BLaER1 treated with 17β-estradiol and CSF1 and Interleukin-3, amounts not matched to agents 10 nM and 100 nM (cell line): Measurements from ENCODE around the gene GSTM3.
"Not testable (repeated sequence)": the region's sequence is repeated elsewhere in the genome, so short reads cannot be mapped to it uniquely, and the experiment has no call there.

Source experiments
- H3K27ac ChIP-seq, 11 experiments: shearing (Covaris generic); formaldehyde crosslinking; 2 replicates each; pipeline ENCODE4 v1.8.1; 2022
- H3K27me3 ChIP-seq, 11 experiments: shearing (Covaris generic); formaldehyde crosslinking; 2 replicates each; pipeline ENCODE4 v1.8.1; 2022
- H3K36me3 ChIP-seq, 11 experiments: shearing (Covaris generic); formaldehyde crosslinking; 2 replicates each; pipeline ENCODE4 v1.8.1; 2022
- H3K4me1 ChIP-seq, 10 experiments: shearing (Covaris generic); formaldehyde crosslinking; 2 replicates each; pipeline ENCODE4 v1.8.1; 2022
- H3K4me2 ChIP-seq, 11 experiments: shearing (Covaris generic); formaldehyde crosslinking; 2 replicates each; pipeline ENCODE4 v1.8.1; 2022
- H3K4me3 ChIP-seq, 10 experiments: shearing (Covaris generic); formaldehyde crosslinking; 2 replicates each; pipeline ENCODE4 v1.8.1; 2022
- H3K9ac ChIP-seq, 11 experiments: shearing (Covaris generic); formaldehyde crosslinking; 2 replicates each; pipeline ENCODE4 v1.8.1; 2022
- H3K9me3 ChIP-seq, 11 experiments: shearing (Covaris generic); formaldehyde crosslinking; replicated peaks in 1 of 11; 2 replicates each; pipeline ENCODE4 v1.8.1; 2022
- H4K20me1 ChIP-seq, 11 experiments: shearing (Covaris generic); formaldehyde crosslinking; 2 replicates each; pipeline ENCODE4 v1.8.1; 2022
- Cebpa-rat ChIP-seq, 11 experiments: shearing (Covaris generic); IDR thresholded peaks; 2 replicates each; pipeline ENCODE4 v1.8.1; 2022

The GSTM3 gene

DNA sequence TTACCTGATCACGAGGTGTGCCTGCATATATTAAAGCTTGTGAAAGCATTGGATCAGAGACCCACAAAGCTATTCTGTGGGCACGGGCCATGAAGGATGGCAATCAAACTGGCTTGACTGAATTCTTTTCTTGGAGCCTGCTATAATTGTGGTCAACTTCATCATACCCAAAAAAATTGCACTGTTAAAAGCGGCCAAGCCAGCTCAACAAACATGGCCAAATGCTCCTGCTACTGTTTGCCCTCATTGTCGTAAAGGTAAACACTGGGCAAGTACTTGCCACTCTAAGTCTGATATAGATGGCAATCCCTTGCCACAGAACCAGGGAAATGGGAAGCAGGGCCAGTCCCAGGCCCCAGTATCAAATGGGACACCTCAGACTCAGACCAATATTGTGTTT, 35.4 kb downstream of the GSTM3 start:
- Histone ChIP-seq H3K9me3 (peaks cover 49 to 76% (median 58%) of the 10 kb centered on the region in 11 experiments), H3K4me3 (no peak overlapping the region), H3K4me2 (no peak overlapping the region), H3K27me3 (no peaks in the 10 kb centered on the region), H4K20me1 (no peaks in the 10 kb centered on the region), H3K27ac (no peak overlapping the region), H3K4me1 (no peaks in the 10 kb centered on the region), H3K9ac (no peak overlapping the region), H3K36me3 (peaks cover 0 to 12% (median 4%) of the 10 kb centered on the region in 11 experiments; a peak in 5 of 22 replicates)
- no peak for TF ChIP-seq Cebpa-rat (IDR thresholded peaks at IDR 0.05)

DNA sequence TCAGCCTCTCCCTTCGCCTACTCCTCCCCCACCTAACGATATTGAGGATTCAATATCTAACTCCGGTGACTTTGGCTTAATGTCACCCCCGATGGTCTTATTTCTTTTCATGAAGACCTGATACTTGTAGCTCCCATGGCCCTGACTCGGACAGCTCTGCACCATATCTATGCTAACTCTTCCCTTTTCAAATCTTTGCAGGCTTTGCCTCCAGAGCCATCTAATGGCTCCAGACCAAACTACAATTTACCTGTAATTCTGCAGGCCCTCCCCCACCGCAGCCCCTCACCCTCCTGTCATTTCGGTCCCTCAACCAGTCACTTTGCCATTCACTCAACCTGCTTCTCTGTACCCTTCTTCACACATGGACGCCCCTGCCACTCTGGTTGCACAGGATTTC, 36.7 kb downstream of the GSTM3 start:
- Histone ChIP-seq H3K27me3 (no peaks in the 10 kb centered on the region), H3K4me1 (no peaks in the 10 kb centered on the region), H3K9ac (no peak overlapping the region), H3K4me2 (no peak overlapping the region), H3K4me3 (no peak overlapping the region), H3K9me3 (peaks cover 42 to 64% (median 46%) of the 10 kb centered on the region in 11 experiments), H3K36me3 (peaks cover 0 to 10% (median 4%) of the 10 kb centered on the region in 11 experiments; a peak in 5 of 22 replicates), H4K20me1 (no peaks in the 10 kb centered on the region), H3K27ac (no peak overlapping the region)
- TF ChIP-seq Cebpa-rat (IDR thresholded peaks at IDR 0.05) = no peak

DNA sequence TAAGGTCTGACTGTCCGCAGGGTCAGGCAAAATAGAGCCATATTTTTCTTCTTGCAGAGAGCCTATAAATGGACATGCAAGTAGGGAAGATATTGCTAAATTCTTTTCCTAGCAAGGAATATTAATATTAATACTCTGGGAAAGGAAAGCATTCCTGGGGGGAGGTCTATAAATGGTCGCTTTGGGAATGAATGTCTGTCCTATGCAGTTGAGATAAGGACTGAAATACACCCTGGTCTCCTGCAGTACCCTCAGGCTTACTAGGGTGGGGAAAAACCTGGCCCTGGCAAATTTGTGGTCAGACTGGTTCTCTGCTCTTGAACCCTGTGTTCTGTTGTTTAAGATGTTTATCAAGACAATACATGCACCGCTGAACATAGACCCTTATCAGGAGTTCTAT, 37.9 kb downstream of the GSTM3 start:
- H4K20me1 ChIP-seq, H3K27ac ChIP-seq, H3K4me1 ChIP-seq, H3K9ac ChIP-seq, H3K4me3 ChIP-seq, H3K27me3 ChIP-seq, H3K36me3 ChIP-seq, H3K4me2 ChIP-seq: not testable (repeated sequence)
- peaks cover 29 to 52% (median 34%) of the 10 kb centered on the region in 11 experiments for H3K9me3 ChIP-seq

DNA sequence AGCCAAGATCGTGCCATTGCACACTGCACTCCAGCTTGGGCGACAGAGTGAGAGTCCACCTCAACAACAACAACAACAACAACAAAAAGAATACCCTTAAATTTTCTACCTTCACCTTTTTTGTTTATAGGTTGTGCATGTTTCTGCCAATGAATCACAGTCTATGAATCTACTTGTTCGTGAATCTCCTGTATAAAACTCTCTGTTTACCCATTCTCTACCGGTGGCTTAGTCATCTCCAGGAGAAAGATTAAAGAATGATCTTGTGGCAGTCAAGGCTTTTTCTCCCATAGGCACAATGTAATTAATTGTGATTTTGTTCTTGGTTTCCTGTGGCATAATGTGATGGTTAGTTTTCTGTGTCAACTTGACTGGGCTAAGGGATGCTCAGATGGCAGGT, 43.0 kb downstream of the GSTM3 start:
- not testable (repeated sequence) for H3K9me3 ChIP-seq, H3K4me1 ChIP-seq, H3K27ac ChIP-seq, H3K4me2 ChIP-seq, H3K4me3 ChIP-seq, H3K27me3 ChIP-seq, H4K20me1 ChIP-seq, H3K9ac ChIP-seq
- peaks cover 0 to 17% (median 9%) of the 10 kb centered on the region in 11 experiments; a peak in 12 of 22 replicates for H3K36me3 ChIP-seq

DNA sequence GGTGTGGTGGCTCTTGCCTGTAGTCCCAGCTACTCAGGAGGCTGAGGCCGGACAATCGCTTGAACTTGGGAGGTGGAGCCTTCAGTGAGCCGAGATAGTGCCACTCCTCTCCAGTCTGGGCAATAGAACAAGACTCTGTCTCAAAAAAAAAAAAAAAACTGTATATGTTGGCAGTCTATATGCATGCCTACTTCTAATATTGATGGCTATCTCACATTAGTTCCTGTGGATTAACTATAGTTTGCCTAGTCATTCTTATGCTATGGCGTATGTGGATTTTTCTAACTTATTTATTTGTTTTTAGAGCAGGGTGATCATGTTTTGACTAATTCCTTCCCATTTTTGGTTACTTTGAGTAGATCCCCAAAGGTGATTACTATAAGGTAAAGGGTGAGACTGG, 43.8 kb downstream of the GSTM3 start:
- Histone ChIP-seq H3K9me3 (no peaks in the 10 kb centered on the region), H3K36me3 (peaks cover 0 to 19% (median 10%) of the 10 kb centered on the region in 11 experiments; a peak in 13 of 22 replicates), H3K4me2 (no peak overlapping the region), H3K27me3 (no peaks in the 10 kb centered on the region), H3K27ac (no peak overlapping the region), H4K20me1 (no peaks in the 10 kb centered on the region), H3K4me1 (no peaks in the 10 kb centered on the region), H3K4me3 (no peak overlapping the region), H3K9ac (no peak overlapping the region)
- no peak for TF ChIP-seq Cebpa-rat (IDR thresholded peaks at IDR 0.05)

DNA sequence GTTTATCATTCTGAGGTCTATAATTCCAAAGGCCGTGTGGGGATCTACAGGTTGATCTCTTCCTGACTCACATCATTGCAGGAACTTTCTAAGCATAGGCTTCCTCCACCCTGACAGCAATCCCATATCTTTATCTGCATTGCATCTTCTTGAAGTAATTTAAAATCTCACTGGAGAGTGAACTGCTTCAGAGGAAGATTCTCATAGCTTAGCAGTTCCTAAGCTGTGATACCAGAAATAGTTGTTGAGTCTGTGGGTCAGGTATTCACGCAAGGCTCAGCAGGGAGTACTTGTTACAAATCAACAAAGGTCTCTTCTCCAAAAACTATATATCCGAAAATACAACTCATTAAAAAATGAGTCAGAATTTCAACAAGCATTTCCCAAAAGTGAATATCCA, 45.7 kb downstream of the GSTM3 start:
- H3K9me3 ChIP-seq, H3K4me1 ChIP-seq, H3K9ac ChIP-seq, H4K20me1 ChIP-seq, H3K27me3 ChIP-seq, H3K4me2 ChIP-seq, H3K27ac ChIP-seq, H3K4me3 ChIP-seq: not testable (repeated sequence)
- H3K36me3 ChIP-seq = peaks cover 6 to 37% (median 23%) of the 10 kb centered on the region in 11 experiments; a peak in 17 of 22 replicates

DNA sequence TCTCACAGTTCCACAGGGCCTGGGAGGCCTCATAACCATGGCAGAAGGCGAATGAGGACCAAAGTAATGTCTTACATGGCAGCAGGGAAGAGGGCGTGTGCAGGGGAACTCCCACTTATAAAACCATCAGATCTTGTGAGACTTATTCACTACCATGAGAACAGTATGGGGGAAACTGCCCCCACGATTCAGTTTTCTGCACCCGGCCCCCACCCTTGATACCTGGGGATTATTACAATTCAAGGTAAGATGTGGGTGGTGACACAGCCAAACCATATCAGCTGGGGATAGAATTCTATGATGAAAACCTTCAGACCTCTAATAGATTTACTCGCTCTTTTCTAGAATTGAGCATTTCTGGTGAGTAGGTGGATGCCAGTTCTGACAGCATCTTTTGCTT, 46.4 kb downstream of the GSTM3 start:
- not testable (repeated sequence) for H3K4me3 ChIP-seq, H3K27ac ChIP-seq, H4K20me1 ChIP-seq, H3K9ac ChIP-seq, H3K4me1 ChIP-seq, H3K9me3 ChIP-seq, H3K27me3 ChIP-seq, H3K4me2 ChIP-seq
- peaks cover 9 to 45% (median 31%) of the 10 kb centered on the region in 11 experiments; a peak in 17 of 22 replicates for H3K36me3 ChIP-seq

DNA sequence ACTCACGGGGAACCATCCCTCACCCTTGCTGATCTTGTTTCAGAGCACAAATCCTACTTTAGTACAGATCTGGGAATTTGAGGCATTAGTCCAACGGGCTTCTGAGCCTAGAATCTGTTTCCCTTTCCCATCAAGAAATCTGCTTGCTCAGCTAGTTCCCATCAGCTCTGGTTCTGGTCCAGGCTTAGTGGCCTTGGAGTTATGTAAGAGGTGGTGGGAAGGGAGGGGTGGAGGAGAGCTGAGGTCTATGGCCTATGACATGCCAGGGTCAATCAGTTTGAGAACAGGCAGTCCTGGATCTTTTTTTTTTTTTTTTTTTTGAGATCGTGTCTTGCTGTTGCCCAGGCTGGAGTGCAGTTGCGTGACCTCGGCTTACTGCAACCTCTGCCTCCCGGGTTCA, 49.1 kb downstream of the GSTM3 start:
- Histone ChIP-seq H3K9me3 (no peaks in the 10 kb centered on the region), H3K4me1 (peaks cover 12 to 27% (median 17%) of the 10 kb centered on the region in 10 experiments), H3K36me3 (peaks cover 9 to 48% (median 32%) of the 10 kb centered on the region in 11 experiments; a peak in 17 of 22 replicates)

DNA sequence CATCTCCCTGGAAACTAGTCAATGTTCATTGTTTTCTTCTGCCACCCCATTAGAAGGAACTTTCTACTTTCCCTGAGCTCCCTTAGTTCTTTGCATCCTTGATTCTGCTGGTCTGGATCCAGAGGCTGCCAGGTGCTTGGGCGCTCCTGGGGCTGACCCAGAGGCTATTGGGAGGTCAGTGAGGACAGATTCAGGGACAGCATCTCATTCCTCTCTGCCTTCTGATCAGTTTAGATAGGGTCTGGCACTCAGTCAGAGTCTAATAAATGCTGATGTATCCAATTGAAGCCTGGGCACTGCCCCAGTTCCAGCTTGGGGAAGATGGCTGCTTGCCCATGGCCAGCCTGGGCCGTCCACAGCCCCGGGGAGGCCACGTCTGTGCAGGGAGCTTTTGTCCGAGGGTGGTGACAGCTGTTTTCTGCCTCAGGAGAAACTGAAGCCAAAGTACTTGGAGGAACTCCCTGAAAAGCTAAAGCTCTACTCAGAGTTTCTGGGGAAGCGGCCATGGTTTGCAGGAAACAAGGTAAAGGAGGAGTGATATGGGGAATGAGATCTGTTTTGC, 50.9 kb downstream of the GSTM3 start:
- H3K9ac ChIP-seq = no peak overlapping the region

More for the DNA sequence above, 49.1 kb downstream of the GSTM3 start:
- no peak for TF ChIP-seq Cebpa-rat (IDR thresholded peaks at IDR 0.05)
- peak overlapping the region in 2 of 11 experiments; percentile 12 to 29; a peak in 2 of 22 replicates for H3K4me2 ChIP-seq
- H3K4me3 ChIP-seq = no peak overlapping the region
- H3K27ac ChIP-seq = no peak overlapping the region
- H3K9ac ChIP-seq = no peak overlapping the region
- no peaks in the 10 kb centered on the region for H4K20me1 ChIP-seq
- H3K27me3 ChIP-seq = no peaks in the 10 kb centered on the region

More for the DNA sequence above, 50.9 kb downstream of the GSTM3 start:
- H3K4me1 ChIP-seq = peaks cover 12 to 27% (median 17%) of the 10 kb centered on the region in 10 experiments
- no peaks in the 10 kb centered on the region for H3K27me3 ChIP-seq
- 0 out of 22 replicates have a peak overlapping the region, but pooled peaks of 1 of the 11 experiments have one; percentile 96 for H3K4me2 ChIP-seq
- no peaks in the 10 kb centered on the region for H4K20me1 ChIP-seq
- H3K4me3 ChIP-seq = no peak overlapping the region
- no peak for TF ChIP-seq Cebpa-rat (IDR thresholded peaks at IDR 0.05)
- no peak overlapping the region for H3K27ac ChIP-seq
- peaks cover 6 to 45% (median 29%) of the 10 kb centered on the region in 11 experiments; a peak in 17 of 22 replicates for H3K36me3 ChIP-seq
- peaks cover 2 to 14% (median 7%) of the 10 kb centered on the region in 11 experiments; a peak in 21 of 22 replicates for H3K9me3 ChIP-seq
